Cortex of kidney (tissue), 1 donor: ENCODE data around the gene CDK6.
"Not testable (repeated sequence)": the region's sequence is repeated elsewhere in the genome, so short reads cannot be mapped to it uniquely, and the experiment has no call there.

Experiments used
- DNase-seq: peaks from one replicate; lab custom pipeline; 2025; lab: John Stamatoyannopoulos, UW

CDK6 gene

DNA sequence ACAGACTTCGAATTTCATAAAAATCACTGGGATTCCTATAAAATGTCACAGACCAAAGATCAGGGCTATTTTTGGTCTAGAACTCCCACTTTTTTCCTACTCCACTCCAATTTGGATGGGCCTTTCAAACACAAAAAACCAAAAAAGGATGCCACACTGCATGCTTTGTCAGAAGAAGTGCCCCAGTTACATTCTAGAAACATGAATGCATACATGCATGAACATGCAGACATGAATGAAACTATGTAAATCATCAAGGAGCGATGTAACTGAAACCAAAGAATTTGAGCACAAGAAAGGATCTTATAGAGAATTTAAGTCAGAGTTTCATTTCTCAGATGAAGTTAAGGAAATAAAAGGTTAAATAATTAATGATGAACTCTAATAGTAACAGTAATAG is 214.3 kb downstream of the CDK6 start:
- no peak for DNase-seq

DNA sequence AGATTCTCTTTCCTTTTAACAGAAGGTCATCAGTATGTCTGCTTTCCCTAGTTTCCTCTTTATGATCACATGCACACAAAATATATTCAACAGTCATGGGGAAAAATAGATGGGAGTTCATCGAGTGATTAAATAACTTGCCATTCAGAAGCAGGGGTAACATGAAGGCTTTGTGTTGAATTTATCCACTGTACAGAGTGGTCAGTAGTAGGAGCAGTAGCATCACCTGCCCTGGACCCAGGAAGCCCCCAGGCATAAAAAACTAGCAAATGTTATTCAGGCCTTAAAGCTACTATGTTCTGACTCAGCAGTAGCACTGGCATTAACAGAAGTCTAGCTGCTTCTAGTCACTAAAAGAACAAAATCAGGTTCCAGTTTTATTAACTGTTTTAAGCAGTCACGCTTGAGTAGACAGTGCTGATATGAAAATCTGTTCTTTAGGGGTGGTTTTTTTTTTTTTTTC is 214.8 kb downstream of the CDK6 start:
- DNase-seq: no peak

DNA sequence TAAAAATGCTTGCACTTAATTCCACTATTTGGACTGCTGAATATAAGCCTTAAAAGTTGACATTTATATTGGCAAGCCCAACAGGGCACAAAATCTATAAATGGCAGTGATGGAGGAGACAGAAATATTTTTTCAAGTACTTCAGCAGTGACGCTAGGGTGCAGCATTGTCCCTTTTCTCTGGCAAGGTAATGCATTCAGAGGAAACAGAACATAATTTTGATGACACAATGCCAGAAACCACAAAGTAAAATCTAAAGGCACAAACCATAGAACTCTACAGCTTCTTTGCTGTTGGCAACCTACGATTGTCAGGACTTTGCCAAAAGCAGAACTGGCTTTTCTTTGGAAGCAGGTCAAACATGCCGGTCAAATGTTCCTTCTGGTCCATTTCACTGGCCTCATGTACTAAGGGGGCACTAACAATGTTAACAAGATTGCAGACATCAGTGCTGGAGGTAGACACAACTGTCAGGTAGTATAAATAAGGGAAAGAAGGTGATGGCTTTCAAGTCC is 215.3 kb downstream of the CDK6 start:
- DNase-seq: no peak

DNA sequence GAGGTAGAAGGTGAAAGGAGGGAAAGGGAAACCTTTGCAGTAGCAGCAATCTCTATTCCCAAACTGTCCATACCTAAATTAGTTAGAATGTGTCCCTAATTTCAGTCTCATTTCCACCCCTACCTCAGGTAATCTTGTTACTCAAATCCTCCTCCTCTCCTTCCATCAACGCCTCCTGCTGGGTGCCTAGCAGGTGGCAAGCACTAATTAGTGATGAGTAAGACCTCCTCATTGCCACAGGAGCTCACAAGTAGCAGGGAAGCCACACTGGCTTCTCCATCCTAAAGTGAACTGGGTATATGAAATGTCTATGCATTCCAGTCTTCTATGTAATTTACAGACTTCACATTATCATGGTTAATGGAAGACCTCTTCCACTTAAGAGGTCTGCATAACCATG is 220.5 kb downstream of the CDK6 start:
- DNase-seq: no peak

GRCh38 chr7:92614660-92615174 is 221.7 kb downstream of the CDK6 start:
- no peak for DNase-seq

DNA sequence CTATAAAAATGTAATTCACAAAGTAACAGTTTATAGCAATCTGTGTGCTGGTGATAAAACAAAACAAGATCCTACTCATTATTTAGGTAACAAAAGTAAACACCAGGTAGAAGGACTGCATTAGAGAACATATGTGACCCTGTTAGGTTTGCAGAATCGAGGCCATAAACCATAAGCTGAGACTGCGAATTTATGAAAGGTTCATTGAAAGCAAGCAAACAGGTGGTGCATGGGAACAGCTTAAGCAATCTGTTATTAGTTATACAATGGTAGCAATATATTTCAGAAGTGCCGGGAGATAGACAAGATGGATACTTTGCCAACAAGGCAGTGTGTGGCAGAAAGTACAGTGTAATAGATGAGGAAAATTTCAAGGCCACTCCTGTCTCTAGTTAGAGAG is 222.7 kb downstream of the CDK6 start:
- DNase-seq: no peak

DNA sequence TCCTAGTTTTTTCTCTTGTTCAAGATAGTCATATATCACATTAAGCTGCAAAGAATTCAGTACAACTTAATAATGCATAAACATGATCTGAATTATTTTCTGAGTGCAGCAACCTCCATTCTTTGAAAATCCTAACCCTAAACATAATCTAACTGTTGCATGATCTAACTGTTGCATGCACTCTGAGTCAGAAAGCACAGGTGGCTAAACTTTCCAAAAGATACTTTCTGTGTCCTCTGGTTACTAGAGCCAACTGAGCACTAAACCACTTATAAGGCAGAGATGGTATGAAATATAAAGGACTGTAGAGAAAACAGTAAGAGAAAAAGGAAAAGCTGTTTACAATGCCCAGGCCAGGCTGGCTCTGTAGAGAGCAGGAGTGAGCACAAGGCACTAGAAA is 223.2 kb downstream of the CDK6 start:
- no peak for DNase-seq

GRCh38 chr7:92612501-92612900 is 223.9 kb downstream of the CDK6 start:
- DNase-seq: no peak

- no peak for DNase-seq
Measured at GRCh38 chr7:92611735-92612134, 224.6 kb downstream of the CDK6 start.

- no peak for DNase-seq
Measured at GRCh38 chr7:92609921-92610518, 226.4 kb downstream of the CDK6 start.

DNA sequence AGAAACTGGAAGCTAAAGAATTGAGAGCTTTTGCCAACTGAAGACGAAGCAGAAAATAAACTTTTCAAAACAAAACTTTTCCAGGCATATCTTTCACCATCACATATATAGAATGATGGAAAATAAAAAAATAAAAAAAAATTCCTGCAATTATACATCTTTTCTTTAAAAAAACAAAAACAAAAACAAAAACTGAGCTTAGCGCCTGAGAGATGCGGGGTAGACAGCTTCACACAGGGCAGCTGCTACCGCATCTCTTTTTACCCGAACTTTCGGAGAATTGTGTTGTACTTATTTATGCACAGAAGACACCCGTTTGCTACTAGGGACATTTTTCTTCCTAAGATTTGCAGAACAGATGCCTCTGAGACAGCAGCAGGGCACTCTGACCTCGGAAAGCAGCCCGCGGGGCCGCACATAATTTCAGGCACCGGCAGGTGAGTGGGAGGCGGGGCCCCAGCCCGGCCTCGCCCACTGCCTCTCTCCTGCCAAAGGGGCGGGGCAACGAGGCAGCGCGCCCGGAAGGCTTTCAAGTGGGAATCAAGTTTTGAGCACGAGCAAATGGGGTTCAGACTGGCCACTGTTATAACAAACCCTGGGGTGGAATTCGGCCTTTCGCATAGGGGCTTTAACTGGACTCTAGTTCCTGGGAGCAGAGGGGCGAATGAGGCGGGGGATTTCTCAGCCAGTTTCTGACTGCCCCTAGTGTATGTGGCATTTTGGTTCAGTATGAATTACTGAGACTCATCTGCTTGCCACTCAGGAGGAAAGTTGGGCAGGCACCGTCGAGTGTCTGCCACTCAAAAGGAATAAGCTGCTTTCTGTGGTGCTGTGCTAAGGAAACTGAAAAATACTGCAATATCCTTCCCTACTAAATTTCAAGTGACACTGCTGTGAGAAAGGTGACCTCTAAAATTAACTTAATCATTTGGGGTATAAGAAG is 227.7 kb downstream of the CDK6 start:
- DNase-seq: no peak

DNA sequence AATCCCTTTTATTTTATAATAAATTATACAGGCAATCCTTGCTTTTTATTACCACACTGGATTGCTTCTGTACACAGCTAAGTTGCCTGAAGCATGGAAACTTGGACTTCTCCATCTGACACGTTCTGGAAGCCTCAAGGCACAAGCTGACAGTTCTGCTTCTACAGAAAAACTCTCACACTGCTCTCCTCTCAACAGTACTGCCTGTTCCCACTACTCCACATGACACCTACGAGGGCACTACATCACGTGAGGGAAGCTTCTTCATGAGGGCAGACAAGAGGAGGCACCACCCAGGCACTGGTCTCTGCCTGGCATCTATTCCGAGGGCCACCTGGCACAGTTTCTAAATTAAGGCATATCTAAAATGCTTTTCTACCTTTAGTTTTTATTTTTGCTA is 229.4 kb downstream of the CDK6 start:
- no peak for DNase-seq

- not testable (repeated sequence) for DNase-seq
Measured at GRCh38 chr7:92604517-92604916, 231.9 kb downstream of the CDK6 start.

- DNase-seq: no peak
Measured at GRCh38 chr7:92603089-92603445, 233.3 kb downstream of the CDK6 start.

- no peak for DNase-seq
Measured at GRCh38 chr7:92602352-92603088, 233.9 kb downstream of the CDK6 start.

GRCh38 chr7:92598310-92598981 is 237.9 kb downstream of the CDK6 start:
- DNase-seq: no peak

GRCh38 chr7:92595281-92595680 is 241.1 kb downstream of the CDK6 start:
- no peak for DNase-seq

DNA sequence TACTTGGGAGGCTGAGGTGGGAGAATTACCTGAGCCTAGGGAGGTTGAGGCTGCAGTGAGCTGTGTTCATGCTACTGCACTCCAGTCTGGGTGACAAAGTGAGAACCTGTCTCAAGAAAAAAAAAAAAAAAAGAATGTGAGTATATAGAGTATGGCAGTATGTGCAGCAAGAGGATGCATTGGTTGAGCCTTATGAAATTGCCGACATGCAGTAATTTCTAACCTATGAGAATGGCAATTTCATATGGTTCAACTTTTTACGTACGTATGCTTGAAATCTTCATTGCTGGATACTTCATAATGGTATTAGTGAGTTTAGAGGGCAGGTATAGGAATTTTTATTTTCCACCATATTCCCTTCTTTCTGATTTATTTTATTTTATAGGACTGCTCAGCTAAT is 241.6 kb downstream of the CDK6 start:
- no peak for DNase-seq

GRCh38 chr7:92590711-92591310 is 245.6 kb downstream of the CDK6 start:
- DNase-seq: no peak

GRCh38 chr7:92589056-92589455 is 247.3 kb downstream of the CDK6 start:
- DNase-seq: no peak

GRCh38 chr7:92588561-92588960 is 247.8 kb downstream of the CDK6 start:
- no peak for DNase-seq
